K562 (cell line): ENCODE measurements around the gene SCARF2. TPM values are rescaled to one million over a fixed set of nuclear protein-coding genes. Genes with fewer than 3 reads are reported as not detected.

Experiments used
- ATAC-seq: fragments of 200-7000 bp; cut with Tn5 transposase; 3 replicates; pipeline ENCODE4 v1.9.1; 2020; ENCODE audit warnings: moderate library complexity
- BruUV-seq: library from RNA; stranded (reverse); fragments of 400-500 nt; replicated peaks from 2 replicates; lab custom pipeline; 2021; lab: Mats Ljungman, UMichigan
- CTCF ChIA-PET: fragments of 300-600 bp; formaldehyde crosslinking; extraction: SDS; loops from one replicate; lab custom pipeline; 2021; ENCODE audit warnings: low intra/inter-chr PET ratio; lab: Yijun Ruan, JAX
- POLR2A ChIA-PET: fragments of 300-600, 350-650 bp; sonication (Branson Sonifier 250); formaldehyde crosslinking; extraction: SDS; loops from one replicate; lab custom pipeline; 2021; ENCODE audit warnings: antibody characterized with exemption, inconsistent platforms; lab: Yijun Ruan, JAX
- DNase-seq, 4 experiments: peaks; one replicate each; pipeline versions ENCODE4 v3.0.0 to v3.0.0-alpha.2; 2011 to 2018; ENCODE audit warnings: low spot score in 3 of 4, mixed read lengths in 3 of 4; ENCODE audit errors: extremely low read depth in 1 of 4
- FAIRE-seq: peaks from 2 replicates; lab custom pipeline; 2011; peaks lifted over from hg19 to GRCh38; lab: Jason Lieb, UNC
- H2AFZ ChIP-seq: 2 replicates; pipeline ENCODE4 v1.6.0; 2011; ENCODE audit warnings: low read depth, low read length, control low read depth, inconsistent platforms
- H3K27ac ChIP-seq: fragments of 200-600 bp; 3 replicates; pipeline ENCODE4 v1.8.0; 2011; ENCODE audit warnings: low read depth, mild to moderate bottlenecking, control low read depth, inconsistent platforms, low read length, moderate library complexity, mixed read lengths; ENCODE audit errors: extremely low read depth
- H3K27me3 ChIP-seq, 2 experiments: fragments of 300-600 bp in 1 of 2; 2 replicates in 1 of 2; 3 replicates in 1 of 2; pipeline versions ENCODE4 v1.6.0 to v1.8.0; 2011; ENCODE audit warnings: inconsistent platforms in 2 of 2, low read length in 2 of 2, mild to moderate bottlenecking in 1 of 2, mixed read lengths in 1 of 2, moderate library complexity in 1 of 2; ENCODE audit not compliant: control insufficient read depth in 2 of 2, insufficient read depth in 2 of 2
- H3K36me3 ChIP-seq: fragments of 300-600 bp; 3 replicates; pipeline ENCODE4 v1.8.0; 2011; ENCODE audit warnings: mild to moderate bottlenecking, low read length, inconsistent platforms; ENCODE audit not compliant: control insufficient read depth, insufficient read depth
- H3K4me1 ChIP-seq, 2 experiments: fragments of 200-600 bp in 1 of 2; replicated peaks in 1 of 2; 2 replicates in 1 of 2; 3 replicates in 1 of 2; pipeline versions ENCODE4 v1.5.1 to v1.8.0; 2011; ENCODE audit warnings: inconsistent platforms in 2 of 2, low read length in 2 of 2, mild to moderate bottlenecking in 1 of 2, mixed read lengths in 1 of 2, moderate library complexity in 1 of 2; ENCODE audit not compliant: control insufficient read depth in 2 of 2, insufficient read depth in 2 of 2
- H3K4me2 ChIP-seq: 2 replicates; pipeline ENCODE4 v1.6.1; 2011; ENCODE audit warnings: low read length, control low read depth, inconsistent platforms, mixed read lengths; ENCODE audit not compliant: insufficient read depth
- H3K4me3 ChIP-seq: fragments of 200-600 bp; sonication (generic), shearing (Covaris generic); 2 replicates; pipeline ENCODE4 v1.5.1; 2016; ENCODE audit warnings: control low read depth, inconsistent platforms
- H3K79me2 ChIP-seq: fragments of 200-600 bp; 3 replicates; pipeline ENCODE4 v1.8.0; 2011; ENCODE audit warnings: low read length, inconsistent platforms; ENCODE audit not compliant: control insufficient read depth, insufficient read depth
- H3K9ac ChIP-seq, 2 experiments: 2 replicates each; pipeline versions ENCODE4 v1.6.0 to v1.6.1; 2011; ENCODE audit warnings: low read depth in 2 of 2, low read length in 2 of 2, control low read depth in 1 of 2, inconsistent platforms in 1 of 2, mild to moderate bottlenecking in 1 of 2, mixed read lengths in 1 of 2; ENCODE audit not compliant: insufficient read depth in 1 of 2
- H3K9me1 ChIP-seq: one replicate; pipeline ENCODE4 v1.6.0; 2011; ENCODE audit warnings: inconsistent platforms, mild to moderate bottlenecking, low read length, moderate library complexity; ENCODE audit not compliant: control insufficient read depth, insufficient read depth
- H3K9me3 ChIP-seq: replicated peaks from 2 replicates; pipeline ENCODE4 v1.5.1; 2011; ENCODE audit warnings: low read depth, low read length, inconsistent platforms; ENCODE audit not compliant: control insufficient read depth, insufficient read depth
- H4K20me1 ChIP-seq: replicated peaks from 2 replicates; pipeline ENCODE4 v1.6.1; 2011; ENCODE audit warnings: low read length, inconsistent platforms, mixed read lengths; ENCODE audit not compliant: control insufficient read depth, insufficient read depth
- NFE2 ChIP-seq: IDR thresholded peaks from 2 replicates; pipeline ENCODE4 v1.6.1; 2014; ENCODE audit warnings: antibody characterized with exemption, low read depth
- SRSF7 ChIP-seq: fragments of 200-400 bp; formaldehyde crosslinking; optimal IDR thresholded peaks from 2 replicates; pipeline ENCODE3; 2017; ENCODE audit warnings: mild to moderate bottlenecking, low read depth, low read length
- STAG1 ChIP-seq: sonication (generic); formaldehyde crosslinking; IDR thresholded peaks from 2 replicates; pipeline ENCODE4 v1.5.0; 2020; ENCODE audit warnings: missing genetic modification reagents, borderline replicate concordance
- TEAD1 ChIP-seq, 2 experiments: fragments of 450-650 bp in 1 of 2; sonication (generic) in 1 of 2; formaldehyde crosslinking; IDR thresholded peaks; 2 replicates each; pipeline versions ENCODE4 v1.4.0 to v1.8.0; 2020 to 2022; ENCODE audit warnings: mild to moderate bottlenecking in 2 of 2, missing genetic modification reagents in 1 of 2
- ZNF165 ChIP-seq: fragments of 250-450 bp; sonication (Bioruptor Pico); IDR thresholded peaks from 2 replicates; pipeline ENCODE4 v1.4.0; 2020; ENCODE audit warnings: borderline replicate concordance
- ZNF384 ChIP-seq: IDR thresholded peaks from 2 replicates; pipeline ENCODE4 v1.6.1; 2012; ENCODE audit warnings: low read depth, low read length, improper control_type of control experiment
- ZSCAN32 ChIP-seq: fragments of 450-650 bp; formaldehyde crosslinking; IDR thresholded peaks from 2 replicates; pipeline ENCODE4 v1.4.0; 2020; ENCODE audit warnings: mild to moderate bottlenecking, moderate library complexity
- WGBS: fragments of 100-300 bp; shearing (Covaris generic); methylation state at CpG from one replicate; pipeline ENCODE4 v1.1.6; 2016; ENCODE audit warnings: low coverage, mixed read lengths; ENCODE audit not compliant: insufficient coverage; ENCODE audit errors: missing lambda C conversion rate; 5-methylcytosine and 5-hydroxymethylcytosine counted together
- in situ Hi-C: fragments of 300-500 bp; cut with MboI; formaldehyde crosslinking; loops from 4 replicates; pipeline ENCODE4 v1.15.0; 2018; ENCODE audit warnings: inconsistent platforms, mixed read lengths
- intact Hi-C: fragments of 100-400 bp; cut with micrococcal nuclease; formaldehyde crosslinking; loops from 2 replicates; pipeline ENCODE4 v1.14.2; 2022
- polyA plus RNA-seq, 8 experiments: library from polyadenylated mRNA; depleted of rRNA in 4 of 8; stranded (reverse) in 5 of 8; unstranded in 3 of 8; fragments of >200 nt; fragmentation: Nextera tagmentation in 2 of 8; fragmentation: Illumina TruSeq in 1 of 8; extraction: Ambion mirVana in 2 of 8; extraction: Trizol in 1 of 8; gene quantifications; 2 replicates each; pipeline versions ENCODE4 v1.2.1 to v1.2.3, GENCODE V29; 2011 to 2014; ENCODE audit warnings: inconsistent platforms in 1 of 8, missing spikeins in 1 of 8
- total RNA-seq, 7 experiments: library from RNA; depleted of rRNA in 6 of 7; stranded (reverse); fragments of >200 nt in 6 of 7; fragmentation: Illumina TruSeq in 2 of 7; extraction: Trizol in 2 of 7; gene quantifications; 2 replicates each; pipeline versions ENCODE4 v1.2.1 to v1.2.3, GENCODE V29; 2011 to 2021; ENCODE audit warnings: low replicate concordance in 1 of 7
- TF ChIP-seq, protein P1 (sequence below), 3 experiments: fragments of 200-800 bp in 1 of 3; sonication (Bioruptor generic) in 1 of 3; sonication (generic) in 1 of 3; formaldehyde crosslinking in 1 of 3; IDR thresholded peaks; 2 replicates each; pipeline versions ENCODE4 v1.6.1 to v1.8.0; 2016 to 2022; ENCODE audit warnings: mild to moderate bottlenecking in 2 of 3, missing compliant biosample characterization in 2 of 3, missing genetic modification characterization in 2 of 3, missing genetic modification reagents in 1 of 3
- TF ChIP-seq, protein P2 (sequence below): sonication (generic); formaldehyde crosslinking; IDR thresholded peaks from 2 replicates; pipeline ENCODE4 v1.8.0; 2022; ENCODE audit warnings: mild to moderate bottlenecking, missing genetic modification reagents

Gene SCARF2
- total and polyA plus RNA-seq, 9 of the 15 experiments (the other 6 are each of a cell fraction or from before 2014, with no cell fraction given): 0.06 to 0.32 (median 0.21) TPM; not detected in 5

DNA sequence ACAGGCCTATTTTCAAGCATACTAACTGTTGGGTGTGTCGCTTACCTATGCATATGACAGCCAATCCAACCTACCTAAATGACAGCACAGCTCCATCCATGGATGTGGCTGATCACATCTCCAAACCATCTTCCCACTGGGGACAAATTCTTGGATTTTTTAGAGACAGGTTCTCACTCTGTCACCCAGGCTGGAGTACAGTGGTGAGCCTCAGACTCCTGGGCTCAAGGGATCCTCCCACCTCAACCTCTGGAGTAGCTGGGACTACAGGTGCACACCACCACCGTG lies 18.0 kb downstream of the SCARF2 start:
- H3K9ac ChIP-seq: no peak overlapping the region
- 22% methylated on average over 2 of the region's 2 CpGs for WGBS
- H3K4me1 ChIP-seq: peaks cover 0 to 31% of the 10 kb centered on the region in 2 experiments; a peak in 3 of 5 replicates
- H2AFZ ChIP-seq: no peak overlapping the region
- BruUV-seq: no TSS peak
- H3K4me3 ChIP-seq: no peak overlapping the region
- H4K20me1 ChIP-seq: peaks cover 18% of the 10 kb centered on the region
- H3K27me3 ChIP-seq: peaks cover 28 to 45% of the 10 kb centered on the region in 2 experiments; a peak in 4 of 5 replicates
- H3K9me1 ChIP-seq: no peaks in the 10 kb centered on the region
- H3K79me2 ChIP-seq: no peaks in the 10 kb centered on the region
- no peak overlapping the region for H3K4me2 ChIP-seq
- ChIA-PET CTCF (interaction anchor here (0.6 to 5.9 kb wide), 7 partner anchors 35 to 1520 kb away, joined by 3 to 195 read pairs (median 22); partner anchors contain the start of gene KLHL22), POLR2A (interaction anchor here (0.6 to 2.5 kb wide), 7 partner anchors 8 to 1588 kb away, joined by 3 to 20 read pairs (median 6); partner anchors contain the start of gene ZNF74)
- no peak for DNase-seq
- H3K27ac ChIP-seq: no peak overlapping the region
- no peaks in the 10 kb centered on the region for H3K36me3 ChIP-seq
- ATAC-seq: no peak
- H3K9me3 ChIP-seq: no peaks in the 10 kb centered on the region
- intact Hi-C loops: loop anchor here (5.0 to 10.0 kb wide), 4 partner anchors 168 to 323 kb away; partner anchors contain the start of gene CCDC188
- in situ Hi-C loops: loop anchor here (5.0 to 25.0 kb wide), 3 partner anchors 153 to 1882 kb away; partner anchors contain the start of gene TMEM191B
- FAIRE-seq: no peak
- TF ChIP-seq ZNF165 (no peak), TEAD1 (CRISPR knock-in tag; IDR thresholded peaks at IDR 0.05) (peak in 1 of 2 experiments; percentile 51; a peak in 1 of 4 replicates), ZNF384 (peak; percentile 24; the same call in 1 of the 2 replicates), NFE2 (no peak), STAG1 (CRISPR knock-in tag) (peak; percentile 54; the same call in 1 of the 2 replicates), SRSF7 (no peak), ZSCAN32 (CRISPR knock-in tag) (no peak)
- TF ChIP-seq, protein P1, sequence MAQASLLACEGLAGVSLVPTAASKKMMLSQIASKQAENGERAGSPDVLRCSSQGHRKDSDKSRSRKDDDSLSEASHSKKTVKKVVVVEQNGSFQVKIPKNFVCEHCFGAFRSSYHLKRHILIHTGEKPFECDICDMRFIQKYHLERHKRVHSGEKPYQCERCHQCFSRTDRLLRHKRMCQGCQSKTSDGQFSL (CRISPR knock-in tag; IDR thresholded peaks at IDR 0.05): 0 out of 2 replicates have a peak, but pooled peaks have one; percentile 50
- TF ChIP-seq, protein P1 (tag; IDR thresholded peaks at IDR 0.05): no peak
- TF ChIP-seq, protein P2, sequence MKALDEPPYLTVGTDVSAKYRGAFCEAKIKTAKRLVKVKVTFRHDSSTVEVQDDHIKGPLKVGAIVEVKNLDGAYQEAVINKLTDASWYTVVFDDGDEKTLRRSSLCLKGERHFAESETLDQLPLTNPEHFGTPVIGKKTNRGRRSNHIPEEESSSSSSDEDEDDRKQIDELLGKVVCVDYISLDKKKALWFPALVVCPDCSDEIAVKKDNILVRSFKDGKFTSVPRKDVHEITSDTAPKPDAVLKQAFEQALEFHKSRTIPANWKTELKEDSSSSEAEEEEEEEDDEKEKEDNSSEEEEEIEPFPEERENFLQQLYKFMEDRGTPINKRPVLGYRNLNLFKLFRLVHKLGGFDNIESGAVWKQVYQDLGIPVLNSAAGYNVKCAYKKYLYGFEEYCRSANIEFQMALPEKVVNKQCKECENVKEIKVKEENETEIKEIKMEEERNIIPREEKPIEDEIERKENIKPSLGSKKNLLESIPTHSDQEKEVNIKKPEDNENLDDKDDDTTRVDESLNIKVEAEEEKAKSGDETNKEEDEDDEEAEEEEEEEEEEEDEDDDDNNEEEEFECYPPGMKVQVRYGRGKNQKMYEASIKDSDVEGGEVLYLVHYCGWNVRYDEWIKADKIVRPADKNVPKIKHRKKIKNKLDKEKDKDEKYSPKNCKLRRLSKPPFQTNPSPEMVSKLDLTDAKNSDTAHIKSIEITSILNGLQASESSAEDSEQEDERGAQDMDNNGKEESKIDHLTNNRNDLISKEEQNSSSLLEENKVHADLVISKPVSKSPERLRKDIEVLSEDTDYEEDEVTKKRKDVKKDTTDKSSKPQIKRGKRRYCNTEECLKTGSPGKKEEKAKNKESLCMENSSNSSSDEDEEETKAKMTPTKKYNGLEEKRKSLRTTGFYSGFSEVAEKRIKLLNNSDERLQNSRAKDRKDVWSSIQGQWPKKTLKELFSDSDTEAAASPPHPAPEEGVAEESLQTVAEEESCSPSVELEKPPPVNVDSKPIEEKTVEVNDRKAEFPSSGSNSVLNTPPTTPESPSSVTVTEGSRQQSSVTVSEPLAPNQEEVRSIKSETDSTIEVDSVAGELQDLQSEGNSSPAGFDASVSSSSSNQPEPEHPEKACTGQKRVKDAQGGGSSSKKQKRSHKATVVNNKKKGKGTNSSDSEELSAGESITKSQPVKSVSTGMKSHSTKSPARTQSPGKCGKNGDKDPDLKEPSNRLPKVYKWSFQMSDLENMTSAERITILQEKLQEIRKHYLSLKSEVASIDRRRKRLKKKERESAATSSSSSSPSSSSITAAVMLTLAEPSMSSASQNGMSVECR (CRISPR knock-in tag): 0 out of 2 replicates have a peak, but pooled peaks have one; percentile 57
